Body of pancreas (tissue), 4 donors: ENCODE data around the gene TSPAN18. TPM values are rescaled to one million over a fixed set of nuclear protein-coding genes. Genes with fewer than 3 reads are reported as not detected.

ENCODE experiments used
- ATAC-seq: fragments of 150-250 bp; one replicate; pipeline ENCODE4 v1.9.1; 2016
- DNase-seq, 4 donors: peaks; one replicate each; pipeline ENCODE4 v3.0.0-alpha.2; 2019
- H3K27ac ChIP-seq, 4 donors: fragments of 200-600 bp; sonication (generic); 1 replicate in 3 of 4; 2 replicates in 1 of 4; pipeline versions ENCODE4 v1.5.1 to v1.6.1; 2016 to 2019; ENCODE audit warnings: mild to moderate bottlenecking in 1 of 4, mixed read lengths in 1 of 4, moderate library complexity in 1 of 4
- H3K27me3 ChIP-seq, 2 donors: fragments of 200-600 bp; sonication (generic); one replicate each; pipeline ENCODE4 v1.6.0; 2016; ENCODE audit warnings: mild to moderate bottlenecking in 1 of 2
- H3K36me3 ChIP-seq, 2 donors: fragments of 200-600 bp; sonication (generic); replicated peaks in 1 of 2; 2 replicates each; pipeline ENCODE4 v1.5.1; 2016; ENCODE audit warnings: low read depth in 2 of 2; ENCODE audit not compliant: insufficient read depth in 1 of 2
- H3K4me1 ChIP-seq: fragments of 200-600 bp; sonication (generic); one replicate; pipeline ENCODE4 v1.6.0; 2016
- H3K4me3 ChIP-seq, 2 donors: fragments of 200-600 bp; sonication (generic); 1 replicate in 1 of 2; 2 replicates in 1 of 2; pipeline ENCODE4 v1.5.1; 2016 to 2019
- H3K9me3 ChIP-seq, 3 donors: fragments of 200-600 bp; sonication (generic); 1 replicate in 2 of 3; 2 replicates in 1 of 3; pipeline ENCODE4 v1.5.1; 2016
- CTCF ChIP-seq, 7 experiments: fragments of 450-650 bp in 4 of 7; fragments of 200-600 bp in 3 of 7; sonication (generic) in 3 of 7; IDR thresholded peaks; one replicate each; pipeline ENCODE4 v1.5.1; 2016 to 2019; ENCODE audit warnings: antibody characterized with exemption in 7 of 7
- POLR2A ChIP-seq, 3 donors: fragments of 450-650 bp; IDR thresholded peaks; one replicate each; pipeline ENCODE4 v1.6.1; 2016; ENCODE audit warnings: antibody characterized with exemption in 3 of 3, mild to moderate bottlenecking in 2 of 3
- WGBS, 2 donors: methylation state at CpG; one replicate each; pipeline ENCODE4 v1.1.5; 2017; 5-methylcytosine and 5-hydroxymethylcytosine counted together
- intact Hi-C: fragments of 100-400 bp; cut with DNase I; formaldehyde crosslinking; loops from one replicate; pipeline ENCODE4 v1.15.1; 2023
- total RNA-seq, 2 donors: library from RNA; depleted of rRNA; stranded (reverse); fragments of >200 nt; gene quantifications; one replicate each; pipeline ENCODE4 v1.1.0, GENCODE V29; 2016

TSPAN18 gene
- total RNA-seq, 2 donors from 2014 or later, result 2.1 to 3.0 TPM

- intact Hi-C loops, result no loop called here
- Histone ChIP-seq H3K27ac (no peak overlapping the region), H3K4me3 (no peak overlapping the region), H3K9me3 (no peaks in the 10 kb centered on the region), H3K27me3 (no peaks in the 10 kb centered on the region), H3K4me1 (no peaks in the 10 kb centered on the region), H3K36me3 (no peaks in the 10 kb centered on the region)
- DNase-seq (no peak), ATAC-seq (no peak)
- TF ChIP-seq POLR2A (IDR thresholded peaks at IDR 0.05), result no peak
- no peak for TF ChIP-seq CTCF (IDR thresholded peaks at IDR 0.05)
- 89 to 95% methylated on average over 11 to 12 of the region's 12 CpGs for WGBS, 2 donors
Measured at GRCh38 chr11:44969651-44970252, 243.0 kb downstream of the TSPAN18 start.

- no peak overlapping the region for H3K4me3 ChIP-seq
- no peak for TF ChIP-seq POLR2A (IDR thresholded peaks at IDR 0.05)
- no peak for TF ChIP-seq CTCF (IDR thresholded peaks at IDR 0.05)
- no peaks in the 10 kb centered on the region for H3K9me3 ChIP-seq
- no peaks in the 10 kb centered on the region for H3K27me3 ChIP-seq
- no peak overlapping the region for H3K27ac ChIP-seq
- DNase-seq, result no peak
- WGBS, 2 donors, result 69 to 73% methylated on average over 6 of the region's 6 CpGs
- intact Hi-C loops, result no loop called here
- H3K4me1 ChIP-seq, result no peaks in the 10 kb centered on the region
- ATAC-seq, result no peak
- no peaks in the 10 kb centered on the region for H3K36me3 ChIP-seq
Measured at GRCh38 chr11:44970293-44970692, 243.5 kb downstream of the TSPAN18 start.

GRCh38 chr11:44971185-44971584 is 244.4 kb downstream of the TSPAN18 start:
- WGBS, 2 donors, result 74 to 80% methylated on average over 10 of the region's 10 CpGs
- TF ChIP-seq CTCF (IDR thresholded peaks at IDR 0.05) (no peak), POLR2A (IDR thresholded peaks at IDR 0.05) (no peak)
- ATAC-seq, result no peak
- H3K9me3 ChIP-seq, result no peaks in the 10 kb centered on the region
- H3K36me3 ChIP-seq, result no peaks in the 10 kb centered on the region
- intact Hi-C loops, result no loop called here
- no peak for DNase-seq
- H3K4me3 ChIP-seq, result no peak overlapping the region
- H3K27me3 ChIP-seq, result no peaks in the 10 kb centered on the region
- no peak overlapping the region for H3K27ac ChIP-seq
- H3K4me1 ChIP-seq, result peaks cover 5% of the 10 kb centered on the region

- Histone ChIP-seq H3K9me3 (no peaks in the 10 kb centered on the region), H3K27me3 (no peaks in the 10 kb centered on the region), H3K4me1 (peaks cover 22% of the 10 kb centered on the region), H3K36me3 (no peaks in the 10 kb centered on the region), H3K27ac (no peak overlapping the region), H3K4me3 (no peak overlapping the region)
- DNase-seq (no peak), ATAC-seq (no peak)
- intact Hi-C loops, result no loop called here
- no peak for TF ChIP-seq CTCF (IDR thresholded peaks at IDR 0.05)
- no peak for TF ChIP-seq POLR2A (IDR thresholded peaks at IDR 0.05)
- 86 to 87% methylated on average over 18 to 19 of the region's 19 CpGs for WGBS, 2 donors
Measured at GRCh38 chr11:44972746-44973435, 246.1 kb downstream of the TSPAN18 start.
